Mesothelial cell of epicardium (in vitro differentiated cells): Measurements from ENCODE around the gene NFKBIE. TPM values are rescaled to one million over a fixed set of nuclear protein-coding genes. Genes with fewer than 3 reads are reported as not detected.
A peak's percentile ranks its signal among the peaks of the same experiment; 100 is the strongest.

ENCODE experiments used
- DNase-seq, 2 experiments: peaks; one replicate each; pipeline ENCODE4 v3.0.0; 2021; ENCODE audit warnings: low spot score in 2 of 2; ENCODE audit not compliant: unreplicated experiment in 2 of 2
- H3K27ac Mint-ChIP-seq: 2 replicates; pipeline ENCODE4 v1.8.0; 2021; ENCODE audit warnings: mixed read lengths
- H3K27me3 Mint-ChIP-seq: 2 replicates; pipeline ENCODE4 v1.8.0; 2021; ENCODE audit warnings: low read depth, mixed read lengths
- H3K36me3 Mint-ChIP-seq: 2 replicates; pipeline ENCODE4 v1.8.0; 2021; ENCODE audit warnings: mixed read lengths
- H3K4me1 Mint-ChIP-seq: 2 replicates; pipeline ENCODE4 v1.8.0; 2021; ENCODE audit warnings: mixed read lengths
- H3K4me3 Mint-ChIP-seq: 2 replicates; pipeline ENCODE4 v1.8.0; 2021; ENCODE audit warnings: mild to moderate bottlenecking, moderate library complexity, mixed read lengths
- H3K9me3 Mint-ChIP-seq: 2 replicates; pipeline ENCODE4 v1.8.0; 2021; ENCODE audit warnings: mixed read lengths
- CTCF ChIP-seq: fragments of 200-600 bp; sonication (generic); IDR thresholded peaks from one replicate; pipeline ENCODE4 v1.5.0; 2021; ENCODE audit warnings: antibody characterized with exemption; ENCODE audit not compliant: unreplicated experiment
- total RNA-seq: library from RNA; stranded (reverse); gene quantifications from 3 replicates; pipeline ENCODE4 v1.2.1, GENCODE V29; 2021

NFKBIE gene
- total RNA-seq, 1 donor from 2014 or later: 9.7 TPM

- H3K4me3 Mint-ChIP-seq: peak overlapping the region; percentile 57
- H3K27me3 Mint-ChIP-seq: peaks cover 36% of the 10 kb centered on the region
- no peaks in the 10 kb centered on the region for H3K36me3 Mint-ChIP-seq
- peaks cover 31% of the 10 kb centered on the region for H3K4me1 Mint-ChIP-seq
- TF ChIP-seq CTCF: no peak
- peak overlapping the region; percentile 77 for H3K27ac Mint-ChIP-seq
- DNase-seq: no peak
- H3K9me3 Mint-ChIP-seq: no peaks in the 10 kb centered on the region
These were observed 996 bp upstream of the NFKBIE start for GRCh38 chr6:44266347-44266746.

DNA sequence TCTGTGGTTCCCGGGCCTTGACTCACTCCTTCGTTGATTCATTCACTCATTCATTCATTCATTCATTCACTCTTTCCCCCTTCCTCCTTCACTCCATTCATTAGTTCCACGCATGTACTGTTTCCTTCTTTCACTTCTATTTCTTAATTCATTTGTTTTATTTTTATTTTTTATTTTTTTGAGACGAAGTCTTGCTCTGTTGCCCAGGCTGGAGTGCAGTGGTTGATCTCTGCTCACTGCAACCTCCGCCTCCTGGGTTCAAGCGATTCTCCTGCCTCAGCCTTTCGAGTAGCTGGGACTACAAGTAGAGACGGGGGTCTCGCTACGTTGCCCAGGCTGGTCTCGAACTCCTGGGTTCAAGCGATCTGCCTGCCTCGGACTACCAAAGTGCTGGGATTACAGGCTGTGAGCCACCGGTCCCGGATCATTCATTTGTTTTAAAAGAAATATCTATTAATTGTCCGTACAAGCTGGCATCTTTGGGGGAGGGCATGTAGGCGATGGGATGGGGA is 427 bp upstream of the NFKBIE start:
- TF ChIP-seq CTCF: no peak
- Mint-ChIP-seq H3K27ac (peak overlapping the region; percentile 77), H3K4me1 (peaks cover 31% of the 10 kb centered on the region), H3K4me3 (peak overlapping the region; percentile 82), H3K27me3 (peaks cover 32% of the 10 kb centered on the region), H3K36me3 (no peaks in the 10 kb centered on the region), H3K9me3 (no peaks in the 10 kb centered on the region)
- no peak for DNase-seq

DNA sequence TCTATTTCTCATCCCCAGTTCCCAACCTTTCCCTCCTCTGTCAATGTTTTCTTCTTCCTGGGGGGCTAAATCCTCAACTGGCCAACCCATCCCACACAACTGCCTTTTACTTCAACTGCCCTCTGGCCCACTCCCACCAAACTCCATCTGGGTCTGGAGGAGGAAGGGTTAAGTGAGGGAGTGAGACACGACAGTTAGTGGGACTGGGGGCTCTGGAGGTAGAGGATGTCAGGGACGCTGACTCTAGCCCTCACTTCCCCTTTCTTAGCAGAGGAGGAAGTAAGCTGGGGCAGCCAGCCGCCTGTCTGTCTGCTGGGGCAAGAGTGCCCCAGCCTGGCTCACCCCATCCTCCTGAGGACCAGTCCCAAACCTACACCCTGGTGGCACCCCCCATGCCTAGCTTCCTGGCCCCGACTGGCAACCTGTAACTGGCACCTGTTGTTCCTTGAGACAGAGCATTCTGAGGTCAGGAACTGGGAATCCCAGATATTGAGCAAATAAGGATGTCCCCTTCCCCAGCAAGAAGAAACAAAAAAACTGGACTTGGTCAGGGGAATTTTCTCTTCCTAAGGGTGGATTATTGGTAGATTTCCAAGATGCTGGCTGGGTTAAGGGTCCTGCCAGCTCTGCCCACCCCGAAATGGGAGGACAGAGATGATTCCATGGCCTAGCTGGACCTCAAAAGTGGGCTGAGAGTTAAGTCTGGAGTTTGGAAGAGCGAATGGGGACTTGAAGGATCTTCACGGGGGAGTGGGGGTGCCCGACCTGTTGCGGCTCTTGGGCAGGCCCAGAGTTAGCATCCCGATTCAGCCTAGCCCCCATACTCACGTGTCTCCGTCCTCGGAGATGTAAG is 971 bp downstream of the NFKBIE start:
- Mint-ChIP-seq H3K9me3 (no peaks in the 10 kb centered on the region), H3K4me1 (peaks cover 28% of the 10 kb centered on the region), H3K27me3 (peaks cover 24% of the 10 kb centered on the region), H3K27ac (peak overlapping the region; percentile 84), H3K36me3 (no peaks in the 10 kb centered on the region), H3K4me3 (peak overlapping the region; percentile 82)
- no peak for DNase-seq
- TF ChIP-seq CTCF: no peak

GRCh38 chr6:44263354-44264100 is 1.8 kb downstream of the NFKBIE start:
- DNase-seq: no peak
- Mint-ChIP-seq H3K4me1 (peaks cover 28% of the 10 kb centered on the region), H3K27ac (peak overlapping the region; percentile 39), H3K9me3 (no peaks in the 10 kb centered on the region), H3K36me3 (no peaks in the 10 kb centered on the region), H3K27me3 (peaks cover 15% of the 10 kb centered on the region), H3K4me3 (peak overlapping the region; percentile 82)
- no peak for TF ChIP-seq CTCF

DNA sequence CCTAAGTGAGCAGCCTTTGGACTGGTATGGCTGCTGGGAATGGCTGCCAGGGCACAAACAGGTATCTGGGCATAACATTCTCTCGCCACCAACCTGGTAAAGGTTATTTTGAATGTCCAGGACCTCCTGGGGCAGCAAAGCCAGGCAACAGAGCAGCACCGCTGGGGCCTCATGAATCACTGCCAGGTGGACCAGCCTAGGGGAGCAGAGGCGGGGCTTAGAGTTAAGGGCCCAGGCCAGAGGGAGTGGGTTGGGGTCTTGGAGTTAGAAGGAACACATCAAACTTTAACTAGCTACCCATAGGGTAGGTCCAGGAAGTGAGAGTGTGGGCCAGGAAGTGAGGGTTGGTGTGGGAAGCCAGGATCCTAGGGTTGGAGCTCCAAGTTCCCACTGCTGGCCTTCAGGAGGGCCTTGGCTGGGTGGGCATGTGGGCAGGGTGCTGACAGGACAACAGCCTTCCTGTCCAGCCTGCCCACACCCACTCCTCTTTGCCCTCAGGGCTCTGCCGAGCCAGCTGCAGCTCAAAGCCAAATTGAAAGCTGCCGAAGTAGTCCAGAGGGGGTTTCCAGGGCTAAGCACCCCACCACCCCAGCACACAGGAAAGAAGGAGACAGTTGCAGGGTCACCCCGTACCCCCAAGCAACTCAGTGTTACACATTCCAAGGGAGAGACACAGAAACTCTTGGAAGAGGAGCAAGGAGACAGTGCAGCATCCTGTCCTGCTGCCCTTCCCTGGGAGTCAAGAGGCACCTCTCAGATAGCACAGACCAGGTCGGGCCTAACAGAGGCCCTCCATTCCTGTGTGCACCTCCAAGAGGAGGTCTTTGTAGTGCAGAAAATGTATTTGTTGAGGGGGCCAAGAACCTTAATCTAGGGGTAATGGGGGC is 2.6 kb downstream of the NFKBIE start:
- TF ChIP-seq CTCF: no peak
- peak overlapping the region; percentile 82 for H3K4me3 Mint-ChIP-seq
- peaks cover 7% of the 10 kb centered on the region for H3K27me3 Mint-ChIP-seq
- peak overlapping the region; percentile 39 for H3K27ac Mint-ChIP-seq
- H3K4me1 Mint-ChIP-seq: peaks cover 32% of the 10 kb centered on the region
- no peaks in the 10 kb centered on the region for H3K36me3 Mint-ChIP-seq
- no peaks in the 10 kb centered on the region for H3K9me3 Mint-ChIP-seq
- no peak for DNase-seq
